HepG2 (cell line): ENCODE measurements around the gene ACSS1. TPM values are rescaled to one million over a fixed set of nuclear protein-coding genes. Genes with fewer than 3 reads are reported as not detected.
A peak's percentile ranks its signal among the peaks of the same experiment; 100 is the strongest.

ENCODE experiments used
- AGO1 ChIP-seq: fragments of 200-400 bp; formaldehyde crosslinking; IDR thresholded peaks from 2 replicates; pipeline ENCODE4 v1.6.1; 2017; ENCODE audit warnings: mild to moderate bottlenecking, low read depth, low read length, moderate library complexity; ENCODE audit not compliant: poor library complexity, severe bottlenecking
- ARNT2 ChIP-seq: sonication (generic); formaldehyde crosslinking; IDR thresholded peaks from 2 replicates; pipeline ENCODE4 v1.8.0; 2022; ENCODE audit warnings: mild to moderate bottlenecking, low read depth, missing genetic modification reagents, moderate library complexity
- FOXA1 ChIP-seq, 2 experiments: fragments of 450-650 bp in 1 of 2; sonication (generic) in 1 of 2; formaldehyde crosslinking in 1 of 2; IDR thresholded peaks; 2 replicates each; pipeline versions ENCODE4 v1.4.0 to v1.6.1; 2016 to 2020; ENCODE audit warnings: missing genetic modification reagents in 1 of 2
- FOXA3 ChIP-seq: IDR thresholded peaks from 2 replicates; pipeline ENCODE4 v1.6.1; 2016; ENCODE audit warnings: missing genetic modification reagents, missing compliant biosample characterization
- HES4 ChIP-seq: sonication (generic); formaldehyde crosslinking; IDR thresholded peaks from 2 replicates; pipeline ENCODE4 v1.9.0; 2021; ENCODE audit warnings: mild to moderate bottlenecking, missing genetic modification reagents, borderline replicate concordance
- MTF2 ChIP-seq: sonication (generic); formaldehyde crosslinking; IDR thresholded peaks from 2 replicates; pipeline ENCODE4 v1.5.0; 2020; ENCODE audit warnings: missing genetic modification reagents, borderline replicate concordance
- NBN ChIP-seq: fragments of 450-650 bp; conservative IDR thresholded peaks from 2 replicates; pipeline ENCODE4 v1.6.1; 2017
- NCOR1 ChIP-seq: fragments of 200-600 bp; sonication (generic); IDR thresholded peaks from 2 replicates; pipeline ENCODE4 v1.7.0; 2017; ENCODE audit warnings: antibody characterized with exemption, low read length, borderline replicate concordance
- NFIC ChIP-seq: IDR thresholded peaks from 2 replicates; pipeline ENCODE4 v1.6.1; 2012; ENCODE audit warnings: mild to moderate bottlenecking, low read length, inconsistent platforms
- RARG ChIP-seq: sonication (generic); formaldehyde crosslinking; IDR thresholded peaks from 2 replicates; pipeline ENCODE4 v1.4.0; 2020; ENCODE audit warnings: low read depth, mild to moderate bottlenecking, missing genetic modification reagents
- SIN3B ChIP-seq: fragments of 150-350 bp; IDR thresholded peaks from 2 replicates; pipeline ENCODE4 v1.6.1; 2014; ENCODE audit warnings: low read length
- SP1 ChIP-seq, 2 experiments: fragments of 450-650 bp in 1 of 2; sonication (generic) in 1 of 2; formaldehyde crosslinking in 1 of 2; IDR thresholded peaks; 2 replicates each; pipeline versions ENCODE4 v1.4.0 to v1.6.1; 2016 to 2020; ENCODE audit warnings: missing genetic modification reagents in 1 of 2
- TCF7L2 ChIP-seq: IDR thresholded peaks from 2 replicates; pipeline ENCODE4 v1.6.1; 2011; ENCODE audit warnings: mild to moderate bottlenecking, low read depth, low read length, moderate library complexity
- U2AF1 ChIP-seq: fragments of 200-400 bp; formaldehyde crosslinking; optimal IDR thresholded peaks from 2 replicates; pipeline ENCODE3; 2017; ENCODE audit warnings: mild to moderate bottlenecking, low read depth, low read length
- YY1 ChIP-seq: IDR thresholded peaks from 2 replicates; pipeline ENCODE4 v1.6.1; 2011; ENCODE audit warnings: low read length, low read depth, moderate library complexity, mild to moderate bottlenecking; ENCODE audit not compliant: insufficient read depth, insufficient replicate concordance
- ZNF3 ChIP-seq: IDR thresholded peaks from 2 replicates; pipeline ENCODE4 v1.7.0; 2017; ENCODE audit warnings: inconsistent platforms
- ZNF383 ChIP-seq: sonication (generic); formaldehyde crosslinking; IDR thresholded peaks from 2 replicates; pipeline ENCODE4 v1.4.0; 2020; ENCODE audit warnings: missing genetic modification reagents, mild to moderate bottlenecking, borderline replicate concordance
- ZNF451 ChIP-seq: sonication (generic); formaldehyde crosslinking; IDR thresholded peaks from 2 replicates; pipeline ENCODE4 v1.5.0; 2020; ENCODE audit warnings: mild to moderate bottlenecking, missing genetic modification reagents
- ZNF563 ChIP-seq: sonication (generic); formaldehyde crosslinking; IDR thresholded peaks from 2 replicates; pipeline ENCODE4 v1.8.0; 2022; ENCODE audit warnings: mild to moderate bottlenecking, moderate library complexity, missing genetic modification reagents
- ZNF766 ChIP-seq: sonication (generic); formaldehyde crosslinking; IDR thresholded peaks from 2 replicates; pipeline ENCODE4 v1.5.0; 2020; ENCODE audit warnings: missing genetic modification reagents, borderline replicate concordance
- polyA plus RNA-seq, 8 experiments: library from polyadenylated mRNA; depleted of rRNA in 3 of 8; stranded (reverse) in 7 of 8; unstranded in 1 of 8; fragments of >200 nt; fragmentation: Illumina TruSeq in 4 of 8; extraction: Trizol in 4 of 8; gene quantifications; 2 replicates each; pipeline versions ENCODE4 v1.2.1 to v1.2.3, GENCODE V29; 2011 to 2016; ENCODE audit warnings: low read depth in 4 of 8, missing spikeins in 1 of 8, mixed read lengths in 1 of 8; ENCODE audit not compliant: insufficient read depth in 1 of 8
- total RNA-seq, 5 experiments: library from RNA; depleted of rRNA; stranded (reverse); fragments of >200 nt; fragmentation: Illumina TruSeq; extraction: Trizol; gene quantifications; 2 replicates each; pipeline ENCODE4 v1.2.3, GENCODE V29; 2016; ENCODE audit warnings: low read depth in 1 of 5
- TF ChIP-seq, protein P1 (sequence below): sonication (generic); formaldehyde crosslinking; IDR thresholded peaks from 2 replicates; pipeline ENCODE4 v1.4.0; 2020; ENCODE audit warnings: missing genetic modification reagents
- TF ChIP-seq, protein P2 (sequence below): sonication (generic); formaldehyde crosslinking; IDR thresholded peaks from 2 replicates; pipeline ENCODE4 v1.4.0; 2020; ENCODE audit warnings: missing genetic modification reagents; ENCODE audit errors: not compliant biosample characterization
- TF ChIP-seq, protein P3 (sequence below): sonication (generic); formaldehyde crosslinking; IDR thresholded peaks from 2 replicates; pipeline ENCODE4 v1.8.0; 2022; ENCODE audit warnings: mild to moderate bottlenecking, missing genetic modification reagents, moderate library complexity
- TF ChIP-seq, protein P4 (sequence below): sonication (generic); formaldehyde crosslinking; IDR thresholded peaks from 2 replicates; pipeline ENCODE4 v1.4.0; 2020; ENCODE audit warnings: low read depth, missing genetic modification reagents

The ACSS1 gene
- total and polyA plus RNA-seq, 2 of the 13 experiments (the other 11 are each of a cell fraction or from before 2014, with no cell fraction given) = 15.2 to 41.6 TPM

DNA sequence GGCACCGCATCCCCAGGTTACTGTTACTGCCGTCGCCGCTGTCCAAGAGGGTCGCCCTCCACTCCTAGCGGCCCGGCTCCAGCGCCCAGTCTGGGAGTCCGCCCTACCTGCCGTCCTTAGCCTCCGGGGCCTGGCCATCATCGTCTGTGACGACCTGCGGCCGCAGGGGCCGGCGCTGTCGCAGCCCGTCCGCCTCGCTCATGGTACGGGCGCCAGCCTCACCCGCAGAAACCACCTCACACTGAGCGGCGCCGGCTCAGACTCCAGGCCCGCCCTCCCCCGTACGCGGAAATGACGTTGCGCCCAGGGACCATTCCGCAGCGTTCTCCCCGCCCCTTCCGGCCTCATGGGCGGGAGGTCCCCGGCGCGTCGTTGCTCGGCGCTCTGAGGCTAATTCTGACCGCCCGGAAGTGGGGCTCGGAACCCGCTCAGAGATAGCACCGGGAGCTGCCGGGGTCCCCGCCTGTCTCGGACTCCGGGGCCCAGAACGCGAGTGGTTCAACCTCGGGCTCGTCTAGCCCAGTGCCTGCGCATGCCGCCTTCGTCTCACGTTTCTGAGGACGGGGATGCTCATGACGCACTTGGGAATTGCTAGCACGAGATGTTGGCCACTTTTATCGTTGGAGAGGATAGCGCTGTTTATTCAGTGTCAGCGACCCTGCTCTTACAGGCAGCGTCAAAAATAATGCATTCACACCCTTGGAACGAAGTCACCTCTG is 65.3 kb downstream of the ACSS1 start, which contains the start of gene APMAP (continued):
- TF ChIP-seq, protein P1, sequence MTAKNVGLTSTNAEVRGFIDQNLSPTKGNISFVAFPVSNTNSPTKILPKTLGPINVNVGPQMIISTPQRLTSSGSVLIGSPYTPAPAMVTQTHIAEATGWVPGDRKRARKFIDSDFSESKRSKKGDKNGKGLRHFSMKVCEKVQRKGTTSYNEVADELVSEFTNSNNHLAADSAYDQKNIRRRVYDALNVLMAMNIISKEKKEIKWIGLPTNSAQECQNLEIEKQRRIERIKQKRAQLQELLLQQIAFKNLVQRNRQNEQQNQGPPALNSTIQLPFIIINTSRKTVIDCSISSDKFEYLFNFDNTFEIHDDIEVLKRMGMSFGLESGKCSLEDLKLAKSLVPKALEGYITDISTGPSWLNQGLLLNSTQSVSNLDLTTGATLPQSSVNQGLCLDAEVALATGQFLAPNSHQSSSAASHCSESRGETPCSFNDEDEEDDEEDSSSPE (CRISPR knock-in tag) = peak; percentile 98
- TF ChIP-seq NFIC (no peak), FOXA3 (CRISPR knock-in tag) (peak; percentile 66), MTF2 (CRISPR knock-in tag) (no peak), NBN (no peak), ZNF3 (CRISPR knock-in tag) (0 out of 2 replicates have a peak, but pooled peaks have one; percentile 18), SIN3B (peak; percentile 57; the same call in 1 of the 2 replicates), NCOR1 (no peak), RARG (no peak), SP1 (IDR thresholded peaks at IDR 0.05) (no peak), SP1 (CRISPR knock-in tag; IDR thresholded peaks at IDR 0.05) (peak; percentile 99), ARNT2 (CRISPR knock-in tag) (peak; percentile 87), ZNF451 (CRISPR knock-in tag) (no peak; the same call in 1 of the 2 replicates), ZNF766 (peak; percentile 98), YY1 (peak; percentile 82), ZNF563 (peak; percentile 97), FOXA1 (IDR thresholded peaks at IDR 0.05) (no peak), FOXA1 (CRISPR knock-in tag; IDR thresholded peaks at IDR 0.05) (peak; percentile 16; the same call in 1 of the 2 replicates), TCF7L2 (no peak), U2AF1 (no peak), HES4 (CRISPR knock-in tag) (no peak; the same call in 1 of the 2 replicates), ZNF383 (no peak), AGO1 (peak; percentile 60)
- TF ChIP-seq, protein P2, sequence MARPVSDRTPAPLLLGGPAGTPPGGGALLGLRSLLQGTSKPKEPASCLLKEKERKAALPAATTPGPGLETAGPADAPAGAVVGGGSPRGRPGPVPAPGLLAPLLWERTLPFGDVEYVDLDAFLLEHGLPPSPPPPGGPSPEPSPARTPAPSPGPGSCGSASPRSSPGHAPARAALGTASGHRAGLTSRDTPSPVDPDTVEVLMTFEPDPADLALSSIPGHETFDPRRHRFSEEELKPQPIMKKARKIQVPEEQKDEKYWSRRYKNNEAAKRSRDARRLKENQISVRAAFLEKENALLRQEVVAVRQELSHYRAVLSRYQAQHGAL (CRISPR knock-in tag) = peak; percentile 86
- TF ChIP-seq, protein P3, sequence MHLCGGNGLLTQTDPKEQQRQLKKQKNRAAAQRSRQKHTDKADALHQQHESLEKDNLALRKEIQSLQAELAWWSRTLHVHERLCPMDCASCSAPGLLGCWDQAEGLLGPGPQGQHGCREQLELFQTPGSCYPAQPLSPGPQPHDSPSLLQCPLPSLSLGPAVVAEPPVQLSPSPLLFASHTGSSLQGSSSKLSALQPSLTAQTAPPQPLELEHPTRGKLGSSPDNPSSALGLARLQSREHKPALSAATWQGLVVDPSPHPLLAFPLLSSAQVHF (CRISPR knock-in tag) = no peak
- TF ChIP-seq, protein P4, sequence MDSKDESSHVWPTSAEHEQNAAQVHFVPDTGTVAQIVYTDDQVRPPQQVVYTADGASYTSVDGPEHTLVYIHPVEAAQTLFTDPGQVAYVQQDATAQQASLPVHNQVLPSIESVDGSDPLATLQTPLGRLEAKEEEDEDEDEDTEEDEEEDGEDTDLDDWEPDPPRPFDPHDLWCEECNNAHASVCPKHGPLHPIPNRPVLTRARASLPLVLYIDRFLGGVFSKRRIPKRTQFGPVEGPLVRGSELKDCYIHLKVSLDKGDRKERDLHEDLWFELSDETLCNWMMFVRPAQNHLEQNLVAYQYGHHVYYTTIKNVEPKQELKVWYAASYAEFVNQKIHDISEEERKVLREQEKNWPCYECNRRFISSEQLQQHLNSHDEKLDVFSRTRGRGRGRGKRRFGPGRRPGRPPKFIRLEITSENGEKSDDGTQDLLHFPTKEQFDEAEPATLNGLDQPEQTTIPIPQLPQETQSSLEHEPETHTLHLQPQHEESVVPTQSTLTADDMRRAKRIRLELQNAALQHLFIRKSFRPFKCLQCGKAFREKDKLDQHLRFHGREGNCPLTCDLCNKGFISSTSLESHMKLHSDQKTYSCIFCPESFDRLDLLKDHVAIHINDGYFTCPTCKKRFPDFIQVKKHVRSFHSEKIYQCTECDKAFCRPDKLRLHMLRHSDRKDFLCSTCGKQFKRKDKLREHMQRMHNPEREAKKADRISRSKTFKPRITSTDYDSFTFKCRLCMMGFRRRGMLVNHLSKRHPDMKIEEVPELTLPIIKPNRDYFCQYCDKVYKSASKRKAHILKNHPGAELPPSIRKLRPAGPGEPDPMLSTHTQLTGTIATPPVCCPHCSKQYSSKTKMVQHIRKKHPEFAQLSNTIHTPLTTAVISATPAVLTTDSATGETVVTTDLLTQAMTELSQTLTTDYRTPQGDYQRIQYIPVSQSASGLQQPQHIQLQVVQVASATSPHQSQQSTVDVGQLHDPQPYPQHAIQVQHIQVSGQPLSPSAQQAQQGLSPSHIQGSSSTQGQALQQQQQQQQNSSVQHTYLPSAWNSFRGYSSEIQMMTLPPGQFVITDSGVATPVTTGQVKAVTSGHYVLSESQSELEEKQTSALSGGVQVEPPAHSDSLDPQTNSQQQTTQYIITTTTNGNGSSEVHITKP = peak; percentile 62; the same call in 1 of the 2 replicates
